GM13976 (cell line): ENCODE results near the gene PANK4.

Source experiments
- DNase-seq: peaks from one replicate; pipeline ENCODE4 v3.0.0; 2012; ENCODE audit warnings: low spot score
- CTCF ChIP-seq: IDR thresholded peaks from 2 replicates; pipeline ENCODE4 v1.5.1; 2012; ENCODE audit warnings: borderline replicate concordance, mild to moderate bottlenecking; ENCODE audit not compliant: insufficient read depth; ENCODE audit errors: extremely low read depth, missing control alignments, control extremely low read depth
- in situ Hi-C: fragments of 300-500 bp; cut with MboI; formaldehyde crosslinking; loops from one replicate; pipeline ENCODE4 v1.12.0; 2022; ENCODE audit warnings: low sequenced_read_pairs, mixed read lengths, inconsistent platforms; ENCODE audit not compliant: unreplicated experiment

Gene PANK4

GRCh38 chr1:2493691-2494322 lies 32.6 kb downstream of the PANK4 start:
- in situ Hi-C loops = no loop called here
- no peak for TF ChIP-seq CTCF
- DNase-seq = no peak

- TF ChIP-seq CTCF = no peak
- in situ Hi-C loops = no loop called here
- no peak for DNase-seq
These were observed 33.2 kb downstream of the PANK4 start for GRCh38 chr1:2493218-2493617.

GRCh38 chr1:2492091-2492490 lies 34.3 kb downstream of the PANK4 start:
- in situ Hi-C loops = no loop called here
- no peak for DNase-seq
- no peak for TF ChIP-seq CTCF

- in situ Hi-C loops = no loop called here
- TF ChIP-seq CTCF = no peak
- no peak for DNase-seq
These were observed 36.8 kb downstream of the PANK4 start for GRCh38 chr1:2489615-2490014.

- in situ Hi-C loops = no loop called here
- no peak for DNase-seq
- no peak for TF ChIP-seq CTCF
These were observed 37.7 kb downstream of the PANK4 start for GRCh38 chr1:2488688-2489087.

- in situ Hi-C loops = no loop called here
- TF ChIP-seq CTCF = no peak
- DNase-seq = no peak
These were observed 39.8 kb downstream of the PANK4 start for GRCh38 chr1:2486558-2486957.
